ENCODE measurements around the gene COL4A1.

The COL4A1 gene

GRCh38 chr13:110170020-110170790 lies 136.8 kb downstream of the COL4A1 start:
- DNase-seq (ENCODE audit: low spot score), result no peak
- FAIRE-seq, result no peak

- no peak for FAIRE-seq
- DNase-seq (ENCODE audit: low spot score), result no peak
Measured at GRCh38 chr13:110168999-110169933, 137.7 kb downstream of the COL4A1 start.

GRCh38 chr13:110166598-110166997 lies 140.4 kb downstream of the COL4A1 start:
- no peak for FAIRE-seq

GRCh38 chr13:110164706-110165105 lies 142.3 kb downstream of the COL4A1 start:
- DNase-seq (ENCODE audit: low spot score), result no peak
- FAIRE-seq, result no peak

More at GRCh38 chr13:110166598-110166997, 140.4 kb downstream of the COL4A1 start:
- DNase-seq (ENCODE audit: low spot score), result no peak

- DNase-seq (ENCODE audit: low spot score) (no peak), FAIRE-seq (no peak)
Measured at GRCh38 chr13:110162866-110163658, 143.9 kb downstream of the COL4A1 start.

GRCh38 chr13:110162053-110162452 lies 144.9 kb downstream of the COL4A1 start:
- DNase-seq (ENCODE audit: low spot score), result no peak
- no peak for FAIRE-seq

- DNase-seq (ENCODE audit: low spot score) (no peak), FAIRE-seq (no peak)
Measured at GRCh38 chr13:110161112-110161882, 145.7 kb downstream of the COL4A1 start.

GRCh38 chr13:110158226-110158625 lies 148.7 kb downstream of the COL4A1 start:
- DNase-seq (ENCODE audit: low spot score) (no peak), FAIRE-seq (no peak)

- no peak for DNase-seq (ENCODE audit: low spot score)
- FAIRE-seq, result no peak
Measured at GRCh38 chr13:110157718-110158117, 149.2 kb downstream of the COL4A1 start.

GRCh38 chr13:110156301-110157049 lies 150.5 kb downstream of the COL4A1 start:
- FAIRE-seq (no peak), DNase-seq (ENCODE audit: low spot score) (no peak)

- DNase-seq (ENCODE audit: low spot score), result no peak
- no peak for FAIRE-seq
Measured at GRCh38 chr13:110155072-110155471, 151.9 kb downstream of the COL4A1 start.

- DNase-seq (ENCODE audit: low spot score), result no peak
- FAIRE-seq, result no peak
Measured at GRCh38 chr13:110154410-110154933, 152.5 kb downstream of the COL4A1 start.

- no peak for FAIRE-seq
- DNase-seq (ENCODE audit: low spot score), result no peak
Measured at GRCh38 chr13:110152351-110152750, 154.6 kb downstream of the COL4A1 start.

- no peak for DNase-seq (ENCODE audit: low spot score)
- FAIRE-seq, result no peak
Measured at GRCh38 chr13:110151462-110151861, 155.5 kb downstream of the COL4A1 start.

- DNase-seq (ENCODE audit: low spot score), result no peak
- no peak for FAIRE-seq
Measured at GRCh38 chr13:110150384-110151101, 156.4 kb downstream of the COL4A1 start.

GRCh38 chr13:110149036-110149435 lies 157.9 kb downstream of the COL4A1 start:
- FAIRE-seq, result no peak

GRCh38 chr13:110140099-110140498 lies 166.9 kb downstream of the COL4A1 start:
- DNase-seq (ENCODE audit: low spot score) (no peak), FAIRE-seq (no peak)

More at GRCh38 chr13:110149036-110149435, 157.9 kb downstream of the COL4A1 start:
- DNase-seq (ENCODE audit: low spot score), result no peak

- DNase-seq (ENCODE audit: low spot score) (no peak), FAIRE-seq (no peak)
Measured at GRCh38 chr13:110138700-110139036, 168.3 kb downstream of the COL4A1 start.

All from urothelium cell line (cell line).